GM19452 (cell line): ENCODE data around the gene OOEP.
"Not testable (repeated sequence)": the region's sequence is repeated elsewhere in the genome, so short reads cannot be mapped to it uniquely, and the experiment has no call there.

Experiments
- ATAC-seq: cut with Tn5 transposase; IDR thresholded peaks from one replicate; pipeline ENCODE4 v1.9.1; 2021; ENCODE audit not compliant: unreplicated experiment

OOEP gene

GRCh38 chr6:73369563-73369962, at the start of gene OOEP:
OOEP (minus strand) TSS chr6:73369897; CDS start chr6:73369792, 105 bp downstream.
- no peak for ATAC-seq

- no peak for ATAC-seq
These were observed 48.5 kb upstream of the OOEP start for GRCh38 chr6:73418081-73418741.

GRCh38 chr6:73413102-73413501, 43.4 kb upstream of the OOEP start:
- no peak for ATAC-seq

GRCh38 chr6:73409395-73409794, 39.7 kb upstream of the OOEP start:
- ATAC-seq: no peak

- ATAC-seq: no peak
These were observed 31.0 kb upstream of the OOEP start for GRCh38 chr6:73400656-73401055.

GRCh38 chr6:73395875-73396274, 26.2 kb upstream of the OOEP start:
- ATAC-seq: no peak

- ATAC-seq: peak; percentile 71
These were observed 25.1 kb upstream of the OOEP start, which contains the start of gene DDX43 for GRCh38 chr6:73394577-73395354. DDX43 (plus strand) TSS chr6:73394828; CDS start chr6:73394906, 78 bp downstream.

- no peak for ATAC-seq
These were observed 23.6 kb upstream of the OOEP start for GRCh38 chr6:73393278-73393677.

GRCh38 chr6:73392188-73392587, 22.5 kb upstream of the OOEP start:
- not testable (repeated sequence) for ATAC-seq

GRCh38 chr6:73391675-73392074, 22.0 kb upstream of the OOEP start:
- ATAC-seq: no peak

- no peak for ATAC-seq
These were observed 20.2 kb upstream of the OOEP start for GRCh38 chr6:73389854-73390253.

GRCh38 chr6:73388800-73389512, 19.3 kb upstream of the OOEP start:
- ATAC-seq: peak; percentile 70

- peak; percentile 20 for ATAC-seq
These were observed 18.7 kb upstream of the OOEP start for GRCh38 chr6:73388433-73388799.

- ATAC-seq: no peak
These were observed 12.9 kb upstream of the OOEP start for GRCh38 chr6:73382462-73383113.

GRCh38 chr6:73381531-73381930, 11.8 kb upstream of the OOEP start:
- ATAC-seq: not testable (repeated sequence)

GRCh38 chr6:73377225-73377624, 7.5 kb upstream of the OOEP start:
- ATAC-seq: no peak

- ATAC-seq: no peak
These were observed 5.5 kb upstream of the OOEP start for GRCh38 chr6:73375216-73375615.

- no peak for ATAC-seq
These were observed 2.8 kb upstream of the OOEP start for GRCh38 chr6:73372516-73372915.

GRCh38 chr6:73371984-73372383, 2.3 kb upstream of the OOEP start:
- no peak for ATAC-seq

- ATAC-seq: no peak
These were observed 540 bp downstream of the OOEP start for GRCh38 chr6:73369157-73369556.

- no peak for ATAC-seq
These were observed 1.0 kb downstream of the OOEP start for GRCh38 chr6:73368675-73369074.
